Neural crest cell (in vitro differentiated cells): Measurements from ENCODE around the gene PAX3. TPM values are rescaled to one million over a fixed set of nuclear protein-coding genes. Genes with fewer than 3 reads are reported as not detected.

Experiments
- DNase-seq: peaks from one replicate; pipeline ENCODE4 v3.0.0; 2021; ENCODE audit warnings: low read depth, mixed read lengths, low spot score
- H3K27ac Mint-ChIP-seq: one replicate; pipeline ENCODE4 v1.8.0; 2021; ENCODE audit warnings: mild to moderate bottlenecking, mixed read lengths; ENCODE audit not compliant: unreplicated experiment
- H3K27me3 Mint-ChIP-seq: 2 replicates; pipeline ENCODE4 v1.8.0; 2021; ENCODE audit warnings: low read depth, mild to moderate bottlenecking, mixed read lengths
- H3K36me3 Mint-ChIP-seq: 2 replicates; pipeline ENCODE4 v1.8.0; 2021; ENCODE audit warnings: low read depth, mild to moderate bottlenecking, mixed read lengths
- H3K4me1 Mint-ChIP-seq: 2 replicates; pipeline ENCODE4 v1.8.0; 2021; ENCODE audit warnings: mixed read lengths
- H3K4me3 Mint-ChIP-seq: one replicate; pipeline ENCODE4 v1.8.0; 2021; ENCODE audit warnings: mild to moderate bottlenecking, mixed read lengths
- H3K9me3 Mint-ChIP-seq: 2 replicates; pipeline ENCODE4 v1.8.0; 2021; ENCODE audit warnings: mixed read lengths
- total RNA-seq: library from RNA; stranded (reverse); gene quantifications from 2 replicates; pipeline ENCODE4 v1.2.1, GENCODE V29; 2021
- TF ChIP-seq, protein P1 (sequence below): fragments of 200-600 bp; sonication (generic); conservative IDR thresholded peaks from 2 replicates; pipeline ENCODE4 v1.5.0; 2021; ENCODE audit warnings: antibody characterized with exemption, mild to moderate bottlenecking

The PAX3 gene
- total RNA-seq, 1 donor from 2014 or later, result 52.2 TPM

DNA sequence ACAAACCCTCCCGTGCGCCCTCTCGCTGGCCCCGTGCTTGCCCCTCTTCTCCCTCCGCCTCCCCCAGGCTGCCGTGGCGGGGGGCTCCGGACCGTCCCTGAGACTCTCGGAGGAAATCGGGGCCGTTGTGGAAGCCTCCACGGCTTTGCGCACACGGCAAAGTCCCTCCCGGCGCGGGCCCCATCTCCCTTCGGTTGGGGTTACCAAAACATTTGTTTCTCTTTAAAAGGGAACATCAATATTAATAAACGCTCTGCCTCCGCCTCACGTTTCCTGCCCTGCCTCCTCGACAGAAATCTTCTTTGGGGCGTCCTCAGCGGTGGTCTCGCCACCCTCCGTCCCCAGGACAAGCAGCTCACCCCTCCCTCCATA lies 3.8 kb downstream of the PAX3 start:
- DNase-seq, result no peak
- TF ChIP-seq, protein P1, sequence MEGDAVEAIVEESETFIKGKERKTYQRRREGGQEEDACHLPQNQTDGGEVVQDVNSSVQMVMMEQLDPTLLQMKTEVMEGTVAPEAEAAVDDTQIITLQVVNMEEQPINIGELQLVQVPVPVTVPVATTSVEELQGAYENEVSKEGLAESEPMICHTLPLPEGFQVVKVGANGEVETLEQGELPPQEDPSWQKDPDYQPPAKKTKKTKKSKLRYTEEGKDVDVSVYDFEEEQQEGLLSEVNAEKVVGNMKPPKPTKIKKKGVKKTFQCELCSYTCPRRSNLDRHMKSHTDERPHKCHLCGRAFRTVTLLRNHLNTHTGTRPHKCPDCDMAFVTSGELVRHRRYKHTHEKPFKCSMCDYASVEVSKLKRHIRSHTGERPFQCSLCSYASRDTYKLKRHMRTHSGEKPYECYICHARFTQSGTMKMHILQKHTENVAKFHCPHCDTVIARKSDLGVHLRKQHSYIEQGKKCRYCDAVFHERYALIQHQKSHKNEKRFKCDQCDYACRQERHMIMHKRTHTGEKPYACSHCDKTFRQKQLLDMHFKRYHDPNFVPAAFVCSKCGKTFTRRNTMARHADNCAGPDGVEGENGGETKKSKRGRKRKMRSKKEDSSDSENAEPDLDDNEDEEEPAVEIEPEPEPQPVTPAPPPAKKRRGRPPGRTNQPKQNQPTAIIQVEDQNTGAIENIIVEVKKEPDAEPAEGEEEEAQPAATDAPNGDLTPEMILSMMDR, result no peak
- Mint-ChIP-seq H3K27me3 (peaks cover 97% of the 10 kb centered on the region), H3K36me3 (peaks cover 27% of the 10 kb centered on the region), H3K9me3 (no peaks in the 10 kb centered on the region), H3K27ac (no peak overlapping the region), H3K4me3 (peak overlapping the region; percentile 87), H3K4me1 (peaks cover 79% of the 10 kb centered on the region)

DNA sequence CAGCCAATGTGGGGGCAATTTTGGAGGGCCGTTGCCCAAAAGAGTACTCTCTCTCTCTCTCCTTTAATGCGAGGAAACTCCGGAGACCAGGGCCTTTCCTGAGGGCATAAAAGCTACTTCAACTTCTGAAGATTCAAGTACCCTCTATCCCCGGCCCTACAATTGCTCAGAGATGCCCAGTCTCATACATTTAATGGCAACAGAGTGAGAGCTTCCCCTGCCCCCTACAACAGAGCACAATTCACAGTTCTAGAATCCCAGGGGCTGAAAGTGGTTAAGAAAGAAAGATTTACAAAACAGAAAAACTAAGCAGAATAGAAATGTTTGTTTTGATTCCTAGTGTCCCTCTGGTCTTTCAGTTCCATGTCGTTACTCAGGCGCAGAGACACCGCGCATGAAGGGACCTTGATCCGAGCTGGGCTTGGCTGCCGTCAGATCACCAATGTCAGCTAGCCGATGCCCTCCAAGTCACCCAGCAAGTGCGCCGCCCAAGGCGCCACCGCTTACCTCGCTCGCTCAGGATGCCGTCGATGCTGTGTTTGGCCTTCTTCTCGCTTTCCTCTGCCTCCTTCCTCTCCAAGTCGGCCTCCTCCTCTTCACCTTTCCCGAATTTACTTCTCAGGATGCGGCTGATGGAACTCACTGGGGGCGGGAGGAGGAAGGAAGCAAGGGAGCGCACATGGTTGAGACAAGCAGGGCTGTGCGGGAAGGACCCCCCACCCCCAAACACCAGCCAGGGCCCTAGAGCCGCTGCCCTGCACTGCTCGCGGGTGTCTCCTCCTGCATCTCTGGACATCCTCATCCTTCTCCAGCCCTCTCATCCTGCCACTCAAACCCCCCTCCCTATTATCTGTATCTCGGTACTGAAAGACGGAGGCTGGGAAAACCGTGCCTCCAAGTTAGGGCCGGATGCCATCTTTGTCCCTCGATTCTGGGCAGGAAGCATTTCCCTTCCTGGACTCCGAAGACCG lies 4.9 kb downstream of the PAX3 start:
- H3K9me3 Mint-ChIP-seq, result no peaks in the 10 kb centered on the region
- no peak for DNase-seq
- H3K27me3 Mint-ChIP-seq, result peaks cover 96% of the 10 kb centered on the region
- peaks cover 79% of the 10 kb centered on the region for H3K4me1 Mint-ChIP-seq
- H3K36me3 Mint-ChIP-seq, result peaks cover 27% of the 10 kb centered on the region
- peak overlapping the region; percentile 86 for H3K27ac Mint-ChIP-seq
- TF ChIP-seq, protein P1, result no peak
- peak overlapping the region; percentile 87 for H3K4me3 Mint-ChIP-seq

DNA sequence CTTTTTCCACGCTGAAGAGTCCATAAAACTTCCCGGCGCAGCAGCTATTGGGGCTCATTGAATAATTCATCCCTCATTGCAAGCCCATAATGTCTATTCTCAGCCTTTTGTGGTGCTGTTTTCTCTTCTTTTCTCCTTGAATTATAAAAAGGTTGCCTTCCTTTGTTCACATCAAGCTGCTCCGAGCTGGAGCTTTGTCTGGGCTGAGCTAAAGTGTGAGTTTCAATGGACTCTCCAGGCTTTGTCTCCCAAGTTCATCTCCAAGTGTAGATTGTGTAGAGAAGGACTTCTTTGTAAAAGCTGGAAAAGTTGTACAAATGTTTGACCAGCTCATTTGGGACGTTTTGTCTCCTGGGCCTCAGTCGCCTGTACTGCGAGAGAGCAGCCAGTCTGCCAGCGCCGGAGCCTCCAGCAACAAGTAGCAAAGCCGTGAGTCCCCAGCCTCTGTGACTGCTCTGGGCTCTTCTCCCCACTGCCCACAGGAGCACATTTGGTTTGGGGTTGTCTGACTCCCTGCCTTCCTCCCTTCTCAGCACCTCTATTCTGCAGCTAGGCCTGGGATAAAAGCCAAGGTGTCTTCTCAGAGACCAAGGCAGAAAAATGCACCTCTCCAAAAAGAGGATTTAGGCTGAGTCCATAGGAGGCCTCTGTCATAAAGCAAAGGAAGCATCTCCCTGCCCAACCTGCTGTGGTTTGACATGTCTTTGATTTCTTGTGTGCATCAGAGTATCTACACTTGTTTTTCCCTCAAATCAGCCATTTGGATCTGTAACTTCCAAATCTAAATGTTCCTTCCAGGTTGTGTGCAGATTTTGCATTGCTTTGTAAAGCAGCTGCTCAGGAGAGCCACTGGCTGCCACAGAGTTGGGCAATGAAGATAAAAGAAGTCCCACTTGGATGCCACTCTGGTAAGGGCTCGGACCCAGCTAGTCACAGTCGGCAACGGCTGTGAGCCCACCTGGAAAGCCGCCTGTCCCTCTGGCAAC lies 6.4 kb downstream of the PAX3 start:
- H3K36me3 Mint-ChIP-seq, result peaks cover 27% of the 10 kb centered on the region
- no peak for DNase-seq
- TF ChIP-seq, protein P1, result no peak
- H3K4me1 Mint-ChIP-seq, result peaks cover 91% of the 10 kb centered on the region
- peaks cover 96% of the 10 kb centered on the region for H3K27me3 Mint-ChIP-seq
- H3K27ac Mint-ChIP-seq, result peak overlapping the region; percentile 98
- no peaks in the 10 kb centered on the region for H3K9me3 Mint-ChIP-seq
- H3K4me3 Mint-ChIP-seq, result peak overlapping the region; percentile 87

DNA sequence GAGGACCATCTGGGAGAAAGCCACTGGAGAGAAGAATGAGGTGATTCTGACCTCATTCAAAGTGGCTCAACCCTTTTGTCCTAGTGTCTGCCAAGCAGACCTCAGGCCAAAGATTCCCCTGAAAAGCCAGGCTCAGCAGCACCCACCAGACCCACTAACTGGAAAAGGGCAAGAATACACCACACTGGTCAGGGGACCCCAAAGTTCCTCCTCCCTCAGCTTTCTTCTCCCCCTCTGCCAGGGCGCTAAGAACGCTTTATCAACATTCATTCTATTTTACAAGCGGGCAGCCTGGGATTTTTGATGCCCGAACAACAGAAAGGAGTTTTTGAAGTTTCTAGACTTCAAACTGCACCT lies 7.3 kb downstream of the PAX3 start:
- peaks cover 21% of the 10 kb centered on the region for H3K36me3 Mint-ChIP-seq
- peaks cover 95% of the 10 kb centered on the region for H3K27me3 Mint-ChIP-seq
- peaks cover 87% of the 10 kb centered on the region for H3K4me1 Mint-ChIP-seq
- TF ChIP-seq, protein P1, result no peak
- H3K4me3 Mint-ChIP-seq, result peak overlapping the region; percentile 87
- H3K27ac Mint-ChIP-seq, result peak overlapping the region; percentile 98
- no peak for DNase-seq
- H3K9me3 Mint-ChIP-seq, result no peaks in the 10 kb centered on the region

DNA sequence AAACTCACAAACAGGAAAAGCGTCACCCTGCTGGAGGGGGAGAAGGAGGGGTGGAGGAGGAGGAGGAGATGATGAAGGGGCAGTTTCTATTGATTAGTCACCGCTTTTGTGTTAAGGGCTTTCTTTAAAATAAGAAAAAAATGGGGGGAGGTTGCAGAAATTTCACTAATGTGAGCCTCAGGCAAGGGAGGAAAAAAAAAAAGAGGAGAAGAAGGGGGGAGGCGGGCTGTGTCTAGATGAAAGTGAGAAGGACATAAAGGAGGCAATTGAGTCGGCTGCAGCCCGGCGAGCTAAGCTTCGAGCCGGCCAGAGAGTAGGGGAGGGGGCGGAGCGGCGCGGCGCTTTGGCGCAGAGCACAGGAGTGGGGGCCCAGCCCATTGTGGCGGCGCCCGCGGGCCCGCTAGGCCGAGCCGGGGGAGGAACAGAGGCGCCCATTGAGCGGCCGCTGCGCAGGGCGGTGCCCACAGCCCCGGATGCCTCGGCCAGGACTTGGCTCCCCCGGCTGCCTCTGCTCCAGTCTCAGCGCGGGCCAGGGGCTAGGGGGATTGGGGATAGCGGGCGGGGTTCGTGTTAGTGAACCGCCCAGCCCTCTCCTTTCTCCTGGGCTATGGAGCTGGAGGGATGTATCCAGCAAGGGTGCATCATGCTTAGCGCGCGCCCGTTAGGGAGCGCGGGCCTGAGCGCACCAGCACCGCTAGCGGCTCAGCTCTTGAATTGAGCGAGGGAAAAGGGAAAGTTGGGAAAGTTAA lies 7.9 kb downstream of the PAX3 start:
- H3K27me3 Mint-ChIP-seq, result peaks cover 94% of the 10 kb centered on the region
- peak overlapping the region; percentile 87 for H3K4me3 Mint-ChIP-seq
- H3K36me3 Mint-ChIP-seq, result peaks cover 16% of the 10 kb centered on the region
- H3K27ac Mint-ChIP-seq, result peak overlapping the region; percentile 98
- H3K9me3 Mint-ChIP-seq, result no peaks in the 10 kb centered on the region
- peaks cover 83% of the 10 kb centered on the region for H3K4me1 Mint-ChIP-seq
- peak; percentile 77 for DNase-seq
- TF ChIP-seq, protein P1, result no peak
